ENCODE measurements around the gene MSI2.

MSI2 gene

DNA sequence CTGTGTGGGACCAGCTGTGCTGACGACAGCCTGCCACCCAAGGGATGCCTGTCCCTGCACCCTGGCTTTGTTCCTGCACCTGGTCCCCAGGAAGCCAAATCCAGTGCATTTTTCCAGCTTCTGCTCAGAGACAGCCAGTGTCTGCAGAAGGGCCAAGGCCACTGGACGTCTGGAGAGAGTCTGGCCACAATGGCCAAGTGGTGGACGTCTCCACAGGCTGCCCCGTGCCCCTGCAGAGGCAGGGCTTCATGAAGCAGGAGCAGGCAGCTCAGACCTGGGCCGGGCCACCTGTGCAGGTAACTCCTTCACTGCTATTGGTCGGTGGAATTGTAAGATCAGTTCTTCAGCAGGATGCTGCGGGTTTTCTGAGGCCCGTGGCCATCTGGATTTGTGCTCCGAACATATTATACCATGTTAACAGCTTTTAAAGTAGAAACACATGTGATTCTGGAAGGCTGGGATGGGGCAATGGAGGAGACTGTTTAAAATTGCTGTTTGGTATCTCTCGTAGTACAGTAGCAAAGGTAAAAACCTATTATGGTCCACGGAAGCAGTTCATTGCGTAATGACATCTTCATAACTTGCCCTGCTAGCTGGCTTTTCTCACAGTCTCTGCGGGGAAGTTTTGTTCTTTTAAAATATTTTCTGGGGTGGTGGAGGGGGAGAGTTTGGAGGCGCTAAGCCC lies 303.5 kb downstream of the MSI2 start:
- no peak for DNase-seq (ENCODE audit: low read depth)

DNA sequence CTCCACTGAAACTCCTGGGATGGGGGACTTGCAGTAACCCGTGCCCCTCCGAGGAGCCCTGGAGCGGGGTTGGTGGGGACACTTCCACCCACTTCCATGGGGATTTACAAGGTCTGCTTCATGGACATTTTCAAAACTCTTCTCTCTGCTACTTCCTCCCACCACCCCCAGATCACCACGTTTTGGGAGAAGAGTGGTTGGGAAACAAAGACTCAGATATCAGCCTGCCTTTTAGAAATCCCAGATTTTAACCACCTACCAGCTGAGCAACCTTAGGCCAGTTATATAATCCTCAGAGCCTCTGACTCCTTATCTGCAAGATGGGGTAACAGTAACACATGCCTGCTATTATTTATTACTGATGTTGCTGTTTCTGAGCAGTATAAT lies 304.0 kb downstream of the MSI2 start:
- no peak for DNase-seq (ENCODE audit: low read depth)

DNA sequence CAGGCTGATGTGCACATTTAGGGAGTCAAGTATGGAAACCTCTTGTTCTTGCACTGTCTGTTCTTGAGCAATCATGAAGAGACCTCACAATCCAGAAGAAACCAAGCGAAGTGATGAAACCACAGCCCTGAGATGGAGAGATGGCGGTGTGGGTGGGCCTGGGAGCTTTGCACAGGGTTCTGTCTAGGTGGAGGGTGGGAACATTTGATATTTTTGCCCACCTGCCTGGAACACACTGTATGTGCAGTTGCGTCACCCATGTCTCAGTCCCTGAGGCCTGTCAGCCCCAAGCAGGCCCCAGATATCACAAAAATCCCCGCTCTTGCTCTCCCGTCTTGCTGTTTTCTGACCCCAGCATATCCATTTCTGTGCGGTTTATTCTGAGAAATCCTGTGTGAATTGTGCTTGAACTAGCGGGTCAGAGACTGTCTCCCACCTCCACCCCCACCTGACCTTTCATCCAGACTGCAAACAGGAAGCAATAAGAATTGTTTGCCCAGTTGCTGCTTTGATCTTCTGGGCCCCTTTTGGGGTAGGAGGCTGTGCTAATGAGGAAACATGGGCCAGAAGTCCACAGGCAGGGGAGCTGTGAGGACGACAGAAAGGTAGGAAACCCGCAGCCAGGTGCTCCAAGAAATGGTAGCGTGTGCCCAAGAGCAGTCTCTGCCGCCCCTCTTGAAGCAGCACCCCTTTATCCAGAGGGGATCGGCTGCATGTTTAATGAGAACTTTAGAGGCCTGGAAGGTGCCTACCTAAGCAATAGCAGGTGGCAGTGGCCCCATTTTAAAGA lies 304.9 kb downstream of the MSI2 start:
- DNase-seq (ENCODE audit: low read depth): no peak

DNA sequence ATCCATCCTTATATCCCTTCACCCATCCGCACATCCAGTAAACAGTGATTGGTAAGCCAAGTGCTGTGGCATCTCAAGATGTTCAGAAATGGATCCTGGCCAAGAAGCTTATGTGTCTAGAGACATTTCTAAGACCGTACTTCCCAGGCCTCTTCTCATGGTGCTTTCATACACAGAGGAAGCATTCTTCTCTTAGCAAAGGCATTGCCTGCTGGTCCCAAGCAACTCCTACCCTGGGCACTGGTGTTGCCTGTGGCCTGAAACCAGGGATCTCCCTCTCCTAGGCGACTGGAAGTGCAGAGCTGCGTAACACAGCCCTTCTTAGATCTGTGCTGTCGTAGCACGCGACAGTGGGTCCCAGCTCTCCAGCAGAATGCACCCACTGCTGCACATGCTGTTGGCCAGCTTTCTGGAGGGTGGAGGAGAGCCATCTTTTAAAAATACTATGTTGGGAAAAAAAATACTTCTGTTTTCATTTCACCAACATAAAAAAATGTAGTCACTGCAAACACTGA lies 305.9 kb downstream of the MSI2 start:
- no peak for DNase-seq (ENCODE audit: low read depth)

GRCh38 chr17:57563958-57564357 lies 307.6 kb downstream of the MSI2 start:
- no peak for DNase-seq (ENCODE audit: low read depth)

DNA sequence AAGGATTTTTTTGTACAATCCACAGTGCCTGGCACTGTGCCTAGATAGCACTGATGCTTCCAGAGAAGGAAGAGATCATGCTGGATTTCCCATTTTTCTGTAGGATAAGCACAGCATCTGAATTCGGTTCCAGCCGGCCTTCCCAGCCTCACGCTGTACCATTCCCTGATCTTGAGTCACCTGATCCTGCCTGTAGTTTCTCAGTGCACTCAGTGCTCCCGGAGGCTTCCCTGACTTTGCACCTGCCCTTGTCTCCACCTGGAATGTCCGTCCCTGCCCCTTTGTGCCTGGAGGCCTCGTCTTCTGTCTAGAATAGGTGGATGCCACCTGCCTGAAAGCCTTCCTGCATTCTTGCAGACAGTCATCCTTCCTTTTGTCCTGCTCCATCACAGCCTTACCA lies 308.9 kb downstream of the MSI2 start:
- no peak for DNase-seq (ENCODE audit: low read depth)

GRCh38 chr17:57566721-57567120 lies 310.4 kb downstream of the MSI2 start:
- DNase-seq (ENCODE audit: low read depth): no peak

GRCh38 chr17:57567251-57567650 lies 310.9 kb downstream of the MSI2 start:
- no peak for DNase-seq (ENCODE audit: low read depth)

GRCh38 chr17:57568340-57568739 lies 312.0 kb downstream of the MSI2 start:
- DNase-seq (ENCODE audit: low read depth): no peak

- no peak for DNase-seq (ENCODE audit: low read depth)
These were observed 312.7 kb downstream of the MSI2 start for GRCh38 chr17:57569021-57569420.

GRCh38 chr17:57569853-57570252 lies 313.5 kb downstream of the MSI2 start:
- DNase-seq (ENCODE audit: low read depth): no peak

DNA sequence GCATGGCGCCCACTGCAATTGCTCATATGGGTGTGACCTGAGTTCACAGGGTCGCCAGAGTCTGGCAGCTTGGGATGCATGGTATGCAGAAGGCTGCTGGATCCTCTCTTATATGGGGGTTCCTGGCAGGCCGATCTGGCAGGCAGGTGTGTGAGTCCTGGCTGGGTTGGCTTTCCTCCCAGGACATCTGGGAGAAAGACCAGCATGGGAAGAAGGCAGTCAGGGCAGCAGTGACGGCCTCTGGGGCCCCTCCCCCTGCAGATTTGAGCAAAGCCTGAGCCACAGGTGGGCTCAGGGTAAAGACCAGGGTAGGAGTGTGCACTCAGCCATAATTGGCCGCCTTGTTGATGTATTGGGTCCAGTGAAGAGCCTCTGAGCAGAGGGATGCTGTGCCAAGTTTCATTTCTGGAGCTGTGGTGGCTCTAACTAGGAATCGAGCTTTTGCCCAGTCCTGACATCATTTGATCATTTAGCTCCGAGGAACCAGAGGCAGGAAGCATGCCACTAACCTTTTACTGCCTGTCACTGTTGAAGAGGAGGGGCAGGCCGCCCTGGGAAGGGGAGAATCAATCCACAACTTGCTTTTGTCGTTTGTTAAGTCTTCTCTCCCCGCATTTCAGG lies 314.5 kb downstream of the MSI2 start:
- no peak for DNase-seq (ENCODE audit: low read depth)

DNA sequence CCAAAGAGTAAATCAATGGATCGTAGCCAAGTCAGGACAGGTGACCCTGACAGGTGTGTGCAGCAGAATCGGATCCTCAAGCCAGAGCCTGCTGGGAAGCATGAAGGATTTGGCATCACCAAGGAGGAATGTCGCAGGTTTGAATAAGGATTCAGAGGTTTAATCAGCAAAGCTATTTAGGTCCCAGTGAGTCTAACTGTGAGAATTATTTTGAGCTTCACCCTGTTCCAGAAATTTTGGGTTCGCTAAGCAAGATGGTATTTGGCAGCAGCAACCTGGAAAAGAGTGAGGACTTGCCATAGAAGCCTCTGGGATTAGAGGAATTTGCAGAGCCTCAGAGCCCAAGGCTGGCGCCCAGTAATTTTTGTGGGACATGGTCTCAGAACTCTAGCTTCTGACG lies 315.7 kb downstream of the MSI2 start:
- no peak for DNase-seq (ENCODE audit: low read depth)

GRCh38 chr17:57572600-57572999 lies 316.3 kb downstream of the MSI2 start:
- no peak for DNase-seq (ENCODE audit: low read depth)

DNA sequence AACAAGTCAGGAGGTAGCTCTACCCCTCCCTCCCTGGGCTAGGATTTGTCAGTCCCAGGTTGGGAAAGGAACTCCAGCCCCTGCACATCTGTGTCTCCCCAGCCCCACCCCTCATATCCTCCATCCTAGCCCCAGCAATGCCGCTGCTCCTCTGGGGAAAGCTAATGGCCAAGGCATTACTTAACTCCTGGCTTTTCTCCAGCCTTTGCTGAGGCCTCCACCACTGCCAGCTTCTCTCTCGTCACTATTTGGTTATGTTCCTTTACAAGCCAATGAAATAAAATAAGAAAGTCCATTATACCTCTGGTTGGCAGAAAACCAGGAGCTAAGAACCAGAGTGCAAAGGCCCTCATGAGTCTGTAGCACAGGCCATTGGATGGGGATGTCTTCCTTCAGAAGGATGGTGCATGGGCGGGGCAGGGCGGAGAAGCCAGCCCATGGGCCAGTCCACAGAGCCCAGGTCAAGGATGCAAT lies 317.8 kb downstream of the MSI2 start:
- DNase-seq (ENCODE audit: low read depth): no peak

DNA sequence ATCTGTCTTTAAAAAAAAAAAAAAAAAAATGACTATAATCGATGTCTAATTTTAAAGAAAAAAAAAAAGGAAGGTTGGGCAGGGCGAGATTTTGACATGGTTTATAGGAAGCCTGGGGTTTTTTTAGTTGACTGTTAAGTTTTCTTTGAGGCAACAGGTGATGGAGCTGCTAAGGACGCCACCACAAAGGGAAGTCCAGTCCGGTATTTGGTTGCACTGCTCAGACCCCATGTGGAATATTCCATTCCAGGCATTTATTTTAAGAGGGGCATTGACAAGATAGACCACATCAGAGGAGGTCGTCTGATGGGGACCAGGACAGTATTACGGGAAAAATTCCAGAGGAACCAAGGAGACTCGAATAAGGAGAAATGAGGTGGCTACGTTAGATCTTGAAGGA lies 320.4 kb downstream of the MSI2 start:
- DNase-seq (ENCODE audit: low read depth): no peak

GRCh38 chr17:57577751-57578607 lies 321.7 kb downstream of the MSI2 start:
- no peak for DNase-seq (ENCODE audit: low read depth)

GRCh38 chr17:57578608-57579225 lies 322.4 kb downstream of the MSI2 start:
- DNase-seq (ENCODE audit: low read depth): no peak

DNA sequence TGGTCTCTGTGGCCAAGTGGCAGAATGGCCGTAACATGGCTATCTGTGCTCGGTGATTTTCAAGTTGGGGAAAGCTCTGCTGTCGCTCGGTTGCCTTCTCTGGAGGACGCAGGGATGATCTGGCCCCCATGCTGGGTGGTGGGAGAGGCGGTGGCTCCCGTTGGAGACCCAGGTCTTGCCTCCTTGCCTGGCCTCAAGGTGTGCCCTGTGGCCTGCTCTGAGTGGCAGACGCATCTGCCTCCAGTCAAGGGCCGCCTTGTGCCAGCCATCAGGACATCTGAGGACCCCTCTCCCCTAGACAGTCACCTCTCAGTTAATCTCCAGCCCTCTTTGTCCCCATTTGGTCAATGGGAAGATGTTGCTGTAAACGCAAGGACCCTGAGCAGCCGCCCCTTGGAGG lies 322.9 kb downstream of the MSI2 start:
- no peak for DNase-seq (ENCODE audit: low read depth)

DNA sequence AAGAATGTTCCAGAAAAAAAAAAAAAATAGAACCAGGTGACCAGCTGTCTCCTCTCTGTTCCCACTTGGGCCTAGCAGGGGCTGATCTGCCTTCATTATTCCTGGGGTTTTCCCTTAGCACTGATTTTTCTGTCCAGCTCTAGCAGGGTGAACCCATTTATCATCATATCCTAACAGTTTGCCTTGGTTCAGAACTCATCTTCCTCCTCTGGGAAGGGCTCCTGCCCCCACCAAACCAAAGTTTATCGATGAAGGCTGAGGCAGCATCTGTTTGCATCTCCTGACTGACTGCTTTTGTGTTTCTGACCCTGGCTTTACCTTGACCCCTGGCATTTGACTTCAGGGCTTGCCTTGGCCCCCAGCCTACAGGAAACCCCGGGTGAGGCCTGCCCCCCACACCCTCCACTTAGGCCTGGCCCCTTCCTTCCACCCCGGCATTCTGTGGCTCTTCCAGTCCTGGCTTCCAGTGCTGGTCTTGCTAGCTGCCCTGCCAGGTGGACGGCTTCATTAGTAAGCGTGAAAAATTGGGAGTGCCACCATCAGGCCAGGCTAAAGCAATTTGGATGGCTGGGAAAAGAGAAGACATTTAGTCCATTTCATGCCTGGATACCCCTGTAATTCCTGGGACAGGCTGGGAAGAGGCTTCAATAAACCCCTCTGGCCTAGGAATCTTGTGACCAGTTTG lies 323.9 kb downstream of the MSI2 start:
- no peak for DNase-seq (ENCODE audit: low read depth)
